GM19397 (cell line): ENCODE data around the gene CDKAL1.
"Not testable (repeated sequence)": the region's sequence is repeated elsewhere in the genome, so short reads cannot be mapped to it uniquely, and the experiment has no call there.

ENCODE experiments used
- ATAC-seq: cut with Tn5 transposase; IDR thresholded peaks from one replicate; pipeline ENCODE4 v1.9.1; 2021; ENCODE audit warnings: mild to moderate bottlenecking, moderate library complexity; ENCODE audit not compliant: unreplicated experiment

The CDKAL1 gene

GRCh38 chr6:20589266-20589665, 55.0 kb downstream of the CDKAL1 start:
- no peak for ATAC-seq

- ATAC-seq = not testable (repeated sequence)
Observed at GRCh38 chr6:20590476-20590875, 56.2 kb downstream of the CDKAL1 start.

- ATAC-seq = not testable (repeated sequence)
Observed at GRCh38 chr6:20594299-20594853, 60.1 kb downstream of the CDKAL1 start.

GRCh38 chr6:20599302-20600051, 65.2 kb downstream of the CDKAL1 start:
- ATAC-seq = no peak

GRCh38 chr6:20600831-20601230, 66.6 kb downstream of the CDKAL1 start:
- ATAC-seq = no peak

- ATAC-seq = no peak
Observed at GRCh38 chr6:20604159-20604558, 69.9 kb downstream of the CDKAL1 start.

- no peak for ATAC-seq
Observed at GRCh38 chr6:20605061-20605460, 70.8 kb downstream of the CDKAL1 start.

- ATAC-seq = no peak
Observed at GRCh38 chr6:20605581-20605980, 71.3 kb downstream of the CDKAL1 start.

GRCh38 chr6:20606831-20607230, 72.6 kb downstream of the CDKAL1 start:
- no peak for ATAC-seq

GRCh38 chr6:20608356-20608755, 74.1 kb downstream of the CDKAL1 start:
- no peak for ATAC-seq

- ATAC-seq = no peak
Observed at GRCh38 chr6:20608905-20609304, 74.6 kb downstream of the CDKAL1 start.

GRCh38 chr6:20609924-20610323, 75.7 kb downstream of the CDKAL1 start:
- ATAC-seq = not testable (repeated sequence)

GRCh38 chr6:20610636-20611370, 76.5 kb downstream of the CDKAL1 start:
- no peak for ATAC-seq

- ATAC-seq = not testable (repeated sequence)
Observed at GRCh38 chr6:20617537-20617936, 83.3 kb downstream of the CDKAL1 start.

GRCh38 chr6:20620043-20620442, 85.8 kb downstream of the CDKAL1 start:
- no peak for ATAC-seq

GRCh38 chr6:20623761-20624160, 89.5 kb downstream of the CDKAL1 start:
- ATAC-seq = no peak

- ATAC-seq = no peak
Observed at GRCh38 chr6:20626165-20626564, 91.9 kb downstream of the CDKAL1 start.

- no peak for ATAC-seq
Observed at GRCh38 chr6:20629509-20629908, 95.3 kb downstream of the CDKAL1 start.

- no peak for ATAC-seq
Observed at GRCh38 chr6:20630136-20630535, 95.9 kb downstream of the CDKAL1 start.

- no peak for ATAC-seq
Observed at GRCh38 chr6:20630617-20631548, 96.6 kb downstream of the CDKAL1 start.

- ATAC-seq = no peak
Observed at GRCh38 chr6:20631549-20631924, 97.3 kb downstream of the CDKAL1 start.
